Neural crest cell (in vitro differentiated cells): ENCODE data around the gene IL20RB. TPM values are rescaled to one million over a fixed set of nuclear protein-coding genes. Genes with fewer than 3 reads are reported as not detected.
"Not testable (repeated sequence)": the region's sequence is repeated elsewhere in the genome, so short reads cannot be mapped to it uniquely, and the experiment has no call there.

Experiments used
- DNase-seq: peaks from one replicate; pipeline ENCODE4 v3.0.0; 2021; ENCODE audit warnings: low read depth, mixed read lengths, low spot score
- H3K27ac Mint-ChIP-seq: one replicate; pipeline ENCODE4 v1.8.0; 2021; ENCODE audit warnings: mild to moderate bottlenecking, mixed read lengths; ENCODE audit not compliant: unreplicated experiment
- H3K27me3 Mint-ChIP-seq: 2 replicates; pipeline ENCODE4 v1.8.0; 2021; ENCODE audit warnings: low read depth, mild to moderate bottlenecking, mixed read lengths
- H3K36me3 Mint-ChIP-seq: 2 replicates; pipeline ENCODE4 v1.8.0; 2021; ENCODE audit warnings: low read depth, mild to moderate bottlenecking, mixed read lengths
- H3K4me1 Mint-ChIP-seq: 2 replicates; pipeline ENCODE4 v1.8.0; 2021; ENCODE audit warnings: mixed read lengths
- H3K4me3 Mint-ChIP-seq: one replicate; pipeline ENCODE4 v1.8.0; 2021; ENCODE audit warnings: mild to moderate bottlenecking, mixed read lengths
- H3K9me3 Mint-ChIP-seq: 2 replicates; pipeline ENCODE4 v1.8.0; 2021; ENCODE audit warnings: mixed read lengths
- total RNA-seq: library from RNA; stranded (reverse); gene quantifications from 2 replicates; pipeline ENCODE4 v1.2.1, GENCODE V29; 2021
- TF ChIP-seq, protein P1 (sequence below): fragments of 200-600 bp; sonication (generic); conservative IDR thresholded peaks from 2 replicates; pipeline ENCODE4 v1.5.0; 2021; ENCODE audit warnings: antibody characterized with exemption, mild to moderate bottlenecking

IL20RB gene
- total RNA-seq, 1 donor from 2014 or later, result 1.7 TPM

DNA sequence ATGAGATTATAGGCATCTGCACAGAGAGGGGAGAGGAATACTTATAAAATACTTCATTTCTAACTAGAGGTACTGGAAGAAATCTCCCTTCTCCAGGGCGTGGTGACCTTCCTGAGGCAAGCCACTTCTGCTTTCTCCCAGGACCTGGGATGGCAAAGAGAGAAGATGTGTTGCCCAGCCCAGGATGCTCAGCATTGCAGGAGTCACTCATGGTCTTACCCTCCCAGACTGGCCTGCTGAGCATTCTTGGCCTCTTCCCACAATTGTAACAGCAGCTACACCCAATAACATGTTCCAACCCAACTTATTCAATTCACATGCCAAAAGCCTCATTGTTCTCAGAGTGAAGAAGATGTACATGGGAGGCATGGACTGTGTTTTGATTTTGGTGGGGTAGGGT lies 37.9 kb downstream of the IL20RB start:
- no peak overlapping the region for H3K4me3 Mint-ChIP-seq
- TF ChIP-seq, protein P1, sequence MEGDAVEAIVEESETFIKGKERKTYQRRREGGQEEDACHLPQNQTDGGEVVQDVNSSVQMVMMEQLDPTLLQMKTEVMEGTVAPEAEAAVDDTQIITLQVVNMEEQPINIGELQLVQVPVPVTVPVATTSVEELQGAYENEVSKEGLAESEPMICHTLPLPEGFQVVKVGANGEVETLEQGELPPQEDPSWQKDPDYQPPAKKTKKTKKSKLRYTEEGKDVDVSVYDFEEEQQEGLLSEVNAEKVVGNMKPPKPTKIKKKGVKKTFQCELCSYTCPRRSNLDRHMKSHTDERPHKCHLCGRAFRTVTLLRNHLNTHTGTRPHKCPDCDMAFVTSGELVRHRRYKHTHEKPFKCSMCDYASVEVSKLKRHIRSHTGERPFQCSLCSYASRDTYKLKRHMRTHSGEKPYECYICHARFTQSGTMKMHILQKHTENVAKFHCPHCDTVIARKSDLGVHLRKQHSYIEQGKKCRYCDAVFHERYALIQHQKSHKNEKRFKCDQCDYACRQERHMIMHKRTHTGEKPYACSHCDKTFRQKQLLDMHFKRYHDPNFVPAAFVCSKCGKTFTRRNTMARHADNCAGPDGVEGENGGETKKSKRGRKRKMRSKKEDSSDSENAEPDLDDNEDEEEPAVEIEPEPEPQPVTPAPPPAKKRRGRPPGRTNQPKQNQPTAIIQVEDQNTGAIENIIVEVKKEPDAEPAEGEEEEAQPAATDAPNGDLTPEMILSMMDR, result no peak
- no peaks in the 10 kb centered on the region for H3K36me3 Mint-ChIP-seq
- H3K9me3 Mint-ChIP-seq, result no peaks in the 10 kb centered on the region
- no peaks in the 10 kb centered on the region for H3K4me1 Mint-ChIP-seq
- H3K27me3 Mint-ChIP-seq, result no peaks in the 10 kb centered on the region
- no peak overlapping the region for H3K27ac Mint-ChIP-seq
- DNase-seq, result no peak

DNA sequence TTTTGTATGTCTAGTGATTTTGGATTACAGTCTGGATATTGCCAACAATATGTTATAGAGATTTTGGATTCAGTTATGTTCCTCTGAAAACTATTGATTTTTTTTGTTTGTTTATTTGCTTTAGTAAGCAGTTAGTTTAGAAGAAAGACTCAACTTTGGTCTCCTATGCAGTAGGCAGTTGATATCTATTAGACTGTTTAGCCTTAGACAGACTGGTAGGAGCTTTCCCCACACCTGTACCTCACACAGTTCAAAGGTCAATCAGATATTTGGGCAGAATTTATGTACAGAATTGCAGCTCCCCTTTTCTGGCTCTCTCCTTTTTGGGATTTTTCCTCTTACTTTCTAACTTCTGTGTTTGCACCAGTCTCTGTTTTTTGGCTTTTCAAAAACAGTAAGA lies 42.3 kb downstream of the IL20RB start:
- H3K4me1 Mint-ChIP-seq, result no peaks in the 10 kb centered on the region
- H3K36me3 Mint-ChIP-seq, result peaks cover 7% of the 10 kb centered on the region
- H3K9me3 Mint-ChIP-seq, result no peaks in the 10 kb centered on the region
- TF ChIP-seq, protein P1, result no peak
- H3K4me3 Mint-ChIP-seq, result no peak overlapping the region
- no peaks in the 10 kb centered on the region for H3K27me3 Mint-ChIP-seq
- no peak overlapping the region for H3K27ac Mint-ChIP-seq
- no peak for DNase-seq

- not testable (repeated sequence) for H3K27ac Mint-ChIP-seq, H3K27me3 Mint-ChIP-seq, H3K36me3 Mint-ChIP-seq, H3K9me3 Mint-ChIP-seq, DNase-seq, H3K4me1 Mint-ChIP-seq, H3K4me3 Mint-ChIP-seq
Measured at GRCh38 chr3:137007376-137007775, 49.6 kb downstream of the IL20RB start.

DNA sequence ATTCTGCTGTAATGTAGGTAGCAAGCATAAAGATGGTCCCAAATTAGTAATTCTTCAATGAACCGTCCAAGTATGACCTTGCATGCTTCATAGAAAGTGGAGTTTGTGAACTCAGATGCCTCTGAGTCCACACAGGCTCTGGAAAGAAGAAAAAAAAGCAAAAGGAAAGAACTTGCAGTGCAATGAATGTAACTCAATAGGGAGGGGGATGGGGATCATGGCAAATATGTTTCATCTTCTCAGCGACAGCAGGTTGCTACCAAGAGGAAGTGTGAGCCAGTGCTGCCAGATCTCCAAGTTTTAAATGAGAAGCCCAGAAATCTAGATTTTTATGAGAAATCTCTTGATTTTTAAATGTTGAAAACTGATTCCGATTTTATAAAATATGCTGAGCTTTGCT lies 50.3 kb downstream of the IL20RB start:
- Mint-ChIP-seq H3K27ac (no peak overlapping the region), H3K9me3 (no peaks in the 10 kb centered on the region), H3K36me3 (peaks cover 6% of the 10 kb centered on the region), H3K4me1 (no peaks in the 10 kb centered on the region), H3K27me3 (no peaks in the 10 kb centered on the region), H3K4me3 (no peak overlapping the region)
- TF ChIP-seq, protein P1, result no peak
- DNase-seq, result no peak

GRCh38 chr3:137008976-137009375 lies 51.2 kb downstream of the IL20RB start:
- peaks cover 5% of the 10 kb centered on the region for H3K4me1 Mint-ChIP-seq
- no peaks in the 10 kb centered on the region for H3K27me3 Mint-ChIP-seq
- peak overlapping the region; percentile 30 for H3K27ac Mint-ChIP-seq
- no peak overlapping the region for H3K4me3 Mint-ChIP-seq
- no peaks in the 10 kb centered on the region for H3K9me3 Mint-ChIP-seq
- peaks cover 6% of the 10 kb centered on the region for H3K36me3 Mint-ChIP-seq
- TF ChIP-seq, protein P1, result no peak
- DNase-seq, result no peak

DNA sequence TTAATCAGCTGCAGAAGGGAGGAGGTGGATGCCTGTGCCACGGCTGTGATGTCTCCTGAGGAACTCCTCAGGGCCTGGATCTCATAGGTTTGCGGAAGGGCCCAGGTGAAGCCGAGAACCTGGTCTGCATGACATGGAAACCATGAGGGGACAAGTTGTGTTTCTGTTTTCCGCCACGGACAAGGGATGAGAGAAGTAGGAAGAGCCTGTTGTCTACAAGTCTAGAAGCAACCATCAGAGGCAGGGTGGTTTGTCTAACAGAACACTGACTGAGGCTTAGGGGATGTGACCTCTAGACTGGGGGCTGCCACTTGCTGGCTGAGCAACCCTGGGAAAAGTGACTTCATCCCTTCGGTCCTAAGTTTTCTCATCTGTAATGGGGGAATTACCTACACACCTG lies 52.4 kb downstream of the IL20RB start:
- Mint-ChIP-seq H3K36me3 (no peaks in the 10 kb centered on the region), H3K4me3 (no peak overlapping the region), H3K4me1 (peaks cover 9% of the 10 kb centered on the region), H3K27me3 (no peaks in the 10 kb centered on the region), H3K9me3 (no peaks in the 10 kb centered on the region), H3K27ac (no peak overlapping the region)
- TF ChIP-seq, protein P1, result no peak
- no peak for DNase-seq
